Measurements from ENCODE around the gene LTA4H. TPM values are rescaled to one million over a fixed set of nuclear protein-coding genes. Genes with fewer than 3 reads are reported as not detected.

The LTA4H gene
- total and polyA plus RNA-seq, 12 donors = 25.2 to 50.6 (median 39.1) TPM

GRCh38 chr12:96057986-96058553 is 22.7 kb upstream of the LTA4H start:
- no peak for TF ChIP-seq CTCF (IDR thresholded peaks at IDR 0.05)
- DNase-seq (no peak), ATAC-seq (no peak)
- Histone ChIP-seq H3K4me3 (no peak overlapping the region), H3K36me3 (no peaks in the 10 kb centered on the region), H3K27ac (no peak overlapping the region), H3K9me3 (peaks cover 0 to 16% (median 7%) of the 10 kb centered on the region in 11 donors), H3K27me3 (no peaks in the 10 kb centered on the region), H3K4me1 (peaks cover 0 to 35% (median 26%) of the 10 kb centered on the region in 9 donors)
- 84 to 85% methylated on average over 4 of the region's 4 CpGs for WGBS, 2 donors
- intact Hi-C loops (cut with DNase I) = loop anchor here in 1 of 10 donors (5.0 kb wide), 1 partner anchor 344 kb away; the partner anchor contains the start of gene CDK17

DNA sequence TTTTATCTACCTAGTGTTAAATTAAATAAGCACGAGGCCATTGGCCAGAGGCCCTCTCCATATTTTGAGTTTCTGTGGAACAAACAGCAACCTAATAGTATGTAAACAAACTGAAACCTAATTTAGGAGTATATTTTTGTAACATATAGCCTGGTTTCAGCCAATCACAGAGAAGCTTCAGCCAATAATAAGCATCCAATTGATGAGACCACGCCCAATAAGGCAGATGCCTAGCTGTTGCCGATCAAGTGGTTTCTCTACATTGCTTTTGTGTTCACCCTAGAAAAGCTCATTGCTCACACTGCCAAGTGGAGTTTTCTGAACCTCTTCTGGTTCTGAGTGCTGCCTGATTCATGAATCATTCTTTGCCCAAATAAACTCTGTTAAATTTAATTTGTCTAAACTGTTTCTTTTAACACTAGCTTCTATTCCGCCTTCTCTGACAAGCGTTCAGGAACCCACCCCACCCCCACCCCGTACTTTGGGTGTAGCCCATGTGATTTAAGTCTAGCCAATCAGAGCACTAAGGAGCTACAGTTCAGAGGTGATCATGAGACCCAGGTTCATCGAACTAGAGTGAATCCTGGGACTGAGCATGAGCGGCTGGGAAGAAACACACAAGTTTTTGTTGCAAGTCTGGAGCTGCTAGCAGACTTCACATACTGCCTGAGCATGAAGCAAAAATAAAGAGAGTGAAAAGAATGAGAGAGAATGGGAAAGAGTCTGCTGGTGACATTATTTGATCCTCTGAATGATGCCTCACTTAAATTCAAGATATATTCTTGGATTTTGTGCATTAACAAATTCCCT is 21.5 kb upstream of the LTA4H start:
- DNase-seq (no peak), ATAC-seq (no peak)
- peaks cover 0 to 41% (median 28%) of the 10 kb centered on the region in 9 donors for H3K4me1 ChIP-seq
- no peak for TF ChIP-seq CTCF (IDR thresholded peaks at IDR 0.05)
- intact Hi-C loops (cut with DNase I) = loop anchor here in 1 of 10 donors (5.0 kb wide), 1 partner anchor 345 kb away; the partner anchor contains the start of gene CDK17
- H3K27ac ChIP-seq = no peak overlapping the region
- no peaks in the 10 kb centered on the region for H3K36me3 ChIP-seq
- H3K27me3 ChIP-seq = no peaks in the 10 kb centered on the region
- H3K9me3 ChIP-seq = peaks cover 0 to 16% (median 7%) of the 10 kb centered on the region in 11 donors
- no peak overlapping the region for H3K4me3 ChIP-seq
- WGBS, 2 donors = 95 to 96% methylated on average over 8 of the region's 8 CpGs

GRCh38 chr12:96054244-96054610 is 18.8 kb upstream of the LTA4H start:
- no peak for TF ChIP-seq CTCF (IDR thresholded peaks at IDR 0.05)
- no peaks in the 10 kb centered on the region for H3K36me3 ChIP-seq
- intact Hi-C loops (cut with DNase I) = no loop called here
- peak overlapping the region in 9 of 10 donors; percentile 26 to 83 (median 75) for H3K27ac ChIP-seq
- DNase-seq (peak in 1 of 2 donors; percentile 49), ATAC-seq (peak; percentile 68 to 92 (median 84))
- H3K4me3 ChIP-seq = no peak overlapping the region
- peaks cover 0 to 39% (median 26%) of the 10 kb centered on the region in 9 donors for H3K4me1 ChIP-seq
- 33 to 64% methylated on average over 4 of the region's 4 CpGs for WGBS, 2 donors
- peaks cover 0 to 16% (median 7%) of the 10 kb centered on the region in 11 donors for H3K9me3 ChIP-seq
- H3K27me3 ChIP-seq = no peaks in the 10 kb centered on the region

DNA sequence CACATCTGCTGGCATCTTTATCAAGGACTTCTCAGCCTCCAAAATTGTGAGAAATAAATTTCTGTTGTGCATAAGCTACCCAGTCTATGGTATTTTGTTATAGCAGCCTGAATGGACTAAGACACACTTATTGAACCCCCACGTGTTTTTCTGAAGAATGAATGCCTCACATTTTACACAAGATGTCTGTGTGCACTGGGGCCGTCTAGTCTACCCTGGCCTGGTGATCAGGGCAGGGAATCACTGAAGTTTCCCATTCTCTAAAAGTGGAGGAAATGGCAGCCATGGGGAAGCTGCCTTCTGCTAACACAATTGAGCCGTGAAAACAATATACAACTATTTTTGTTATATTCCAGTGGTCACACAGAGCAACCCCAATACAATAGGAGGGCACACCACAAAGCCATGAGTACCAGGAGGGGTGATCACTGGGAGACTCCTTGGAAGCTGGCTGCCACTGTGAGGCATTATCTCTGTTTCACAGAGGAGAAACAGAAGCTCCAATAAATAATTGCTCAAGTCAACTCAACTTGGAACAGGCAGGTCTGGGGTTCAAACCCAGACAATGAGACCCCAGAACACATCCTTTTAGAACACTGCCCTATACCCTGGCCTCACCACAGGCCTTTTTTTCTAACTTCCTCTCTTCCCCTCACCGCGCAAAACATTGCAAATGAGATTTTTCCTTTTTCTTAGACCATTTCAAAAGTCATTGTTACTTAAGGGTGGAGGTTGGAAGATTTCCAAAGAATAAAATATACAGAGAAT is 18.3 kb upstream of the LTA4H start:
- H3K9me3 ChIP-seq = peaks cover 0 to 16% (median 7%) of the 10 kb centered on the region in 11 donors
- DNase-seq (no peak), ATAC-seq (peak; percentile 48 to 79 (median 64))
- WGBS, 2 donors = 64 to 73% methylated on average over 5 of the region's 5 CpGs
- H3K4me1 ChIP-seq = peaks cover 0 to 45% (median 27%) of the 10 kb centered on the region in 9 donors
- no peaks in the 10 kb centered on the region for H3K27me3 ChIP-seq
- peak overlapping the region; percentile 20 to 83 (median 73) for H3K27ac ChIP-seq
- no peak for TF ChIP-seq CTCF (IDR thresholded peaks at IDR 0.05)
- intact Hi-C loops (cut with DNase I) = no loop called here
- H3K36me3 ChIP-seq = no peaks in the 10 kb centered on the region
- H3K4me3 ChIP-seq = no peak overlapping the region

Data from heart right ventricle (tissue), 16 donors.